ENCODE results near the gene GPRIN3.

- TF ChIP-seq ZNF274 (IDR thresholded peaks at IDR 0.05; ENCODE audit: low read depth, low read length): no peak
- no peak for TF ChIP-seq YY1 (IDR thresholded peaks at IDR 0.05; ENCODE audit: insufficient read depth, insufficient read length)
- TF ChIP-seq SUZ12 (IDR thresholded peaks at IDR 0.05; ENCODE audit: extremely low read depth, insufficient read depth, insufficient read length): no peak
Observed at GRCh38 chr4:89196056-89196674, 111.4 kb downstream of the GPRIN3 start.
